Panc1 (cell line): Measurements from ENCODE around the gene SMPD4. TPM values are rescaled to one million over a fixed set of nuclear protein-coding genes. Genes with fewer than 3 reads are reported as not detected.
"Not testable (repeated sequence)": the region's sequence is repeated elsewhere in the genome, so short reads cannot be mapped to it uniquely, and the experiment has no call there.

ENCODE experiments used
- ATAC-seq: fragments of 200-7000 bp; cut with Tn5 transposase; 2 replicates; pipeline ENCODE4 v1.9.1; 2020; ENCODE audit warnings: mild to moderate bottlenecking, moderate library complexity
- BruUV-seq: library from RNA; stranded (reverse); fragments of 400-500 nt; replicated peaks from 2 replicates; lab custom pipeline; 2021; lab: Mats Ljungman, UMichigan
- CTCF ChIA-PET: fragments of 300-600 bp; sonication (Branson Sonifier 250); formaldehyde crosslinking; loops from one replicate; lab custom pipeline; 2022; ENCODE audit warnings: antibody characterized with exemption; lab: Charles Lee
- POLR2A ChIA-PET: fragments of 300-600 bp; sonication (Branson Sonifier 250); formaldehyde crosslinking; loops from one replicate; lab custom pipeline; 2022; ENCODE audit warnings: antibody characterized with exemption; lab: Charles Lee
- DNase-seq: peaks from one replicate; pipeline ENCODE4 v3.0.0-alpha.2; 2010; ENCODE audit warnings: low read depth, low spot score
- H3K27ac ChIP-seq: 2 replicates; pipeline ENCODE4 v1.5.1; 2011; ENCODE audit warnings: mild to moderate bottlenecking, low read length, inconsistent platforms
- H3K27me3 ChIP-seq: fragments of 200-500 bp; sonication (Bioruptor generic); 2 replicates; pipeline ENCODE4 v1.6.0; 2014; ENCODE audit warnings: low read length, inconsistent platforms; ENCODE audit not compliant: control insufficient read depth, insufficient read depth
- H3K36me3 ChIP-seq: fragments of 200-500 bp; sonication (Bioruptor generic); 2 replicates; pipeline ENCODE4 v1.5.1; 2014; ENCODE audit warnings: inconsistent platforms, mild to moderate bottlenecking, low read length, moderate library complexity; ENCODE audit not compliant: control insufficient read depth, insufficient read depth
- H3K4me1 ChIP-seq: 2 replicates; pipeline ENCODE4 v1.5.1; 2011; ENCODE audit warnings: inconsistent platforms, mild to moderate bottlenecking, low read length, moderate library complexity; ENCODE audit not compliant: control insufficient read depth, insufficient read depth
- H3K4me3 ChIP-seq, 2 experiments: 2 replicates each; pipeline ENCODE4 v1.5.1; 2011 to 2012; ENCODE audit warnings: low read depth in 2 of 2, low read length in 2 of 2, mild to moderate bottlenecking in 2 of 2, inconsistent platforms in 1 of 2, moderate library complexity in 1 of 2
- H3K9me3 ChIP-seq: fragments of 200-500 bp; sonication (Bioruptor generic); 2 replicates; pipeline ENCODE4 v1.5.1; 2014; ENCODE audit warnings: low read depth, mild to moderate bottlenecking, inconsistent platforms, low read length, moderate library complexity; ENCODE audit not compliant: control insufficient read depth, insufficient read depth
- CTCF ChIP-seq: fragments of 450-650 bp; IDR thresholded peaks from 2 replicates; pipeline ENCODE4 v1.5.1; 2017; ENCODE audit warnings: mild to moderate bottlenecking
- POLR2AphosphoS5 ChIP-seq: IDR thresholded peaks from 2 replicates; pipeline ENCODE4 v1.6.1; 2012; ENCODE audit warnings: mild to moderate bottlenecking, low read depth, low read length, moderate library complexity
- REST ChIP-seq, 2 experiments: IDR thresholded peaks; 2 replicates each; pipeline ENCODE4 v1.6.1; 2011 to 2012; ENCODE audit warnings: low read depth in 2 of 2, control low read depth in 1 of 2, low read length in 1 of 2, mild to moderate bottlenecking in 1 of 2, moderate library complexity in 1 of 2; ENCODE audit not compliant: insufficient read depth in 1 of 2
- SIN3A ChIP-seq: IDR thresholded peaks from 2 replicates; pipeline ENCODE4 v1.6.1; 2012; ENCODE audit warnings: low read depth, mild to moderate bottlenecking, low read length, moderate library complexity, borderline replicate concordance; ENCODE audit not compliant: insufficient read depth
- TCF7L2 ChIP-seq: IDR thresholded peaks from 2 replicates; pipeline ENCODE4 v1.6.1; 2011; ENCODE audit warnings: mild to moderate bottlenecking, low read depth, low read length, inconsistent platforms
- in situ Hi-C: cut with HindIII; loops from 2 replicates; pipeline ENCODE4 v1.10.0; 2016; ENCODE audit warnings: low sequenced_read_pairs, low pct_unique_long_range_greater_than_20kb
- intact Hi-C: fragments of 100-400 bp; cut with micrococcal nuclease; formaldehyde crosslinking; loops from one replicate; pipeline ENCODE4 v1.10.0; 2022; ENCODE audit not compliant: unreplicated experiment
- total RNA-seq: library from RNA; stranded (reverse); gene quantifications from one replicate; pipeline ENCODE4 v1.2.1, GENCODE V29; 2021; ENCODE audit not compliant: unreplicated experiment

SMPD4 gene
- total RNA-seq, 1 experiment from 2014 or later, result 89.0 TPM

DNA sequence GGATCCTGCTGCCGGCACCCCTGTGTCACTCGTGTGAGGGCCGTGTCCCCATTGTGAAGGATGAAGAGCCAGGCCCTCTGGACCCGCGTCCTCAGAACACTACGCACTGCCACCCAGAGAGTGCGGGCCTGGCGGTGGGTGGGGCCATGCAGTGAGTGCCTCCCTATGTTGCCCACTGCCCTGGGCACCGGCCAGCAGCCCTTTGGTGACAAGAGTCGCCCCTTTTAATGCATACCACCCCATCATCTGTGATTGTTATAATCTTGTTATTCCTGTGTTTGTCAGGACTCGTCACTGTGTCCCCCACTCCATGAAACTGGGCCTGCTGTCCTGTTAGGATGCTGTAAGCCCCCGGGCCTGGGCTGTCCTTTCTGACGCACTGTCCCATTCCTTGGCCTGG, 43.1 kb downstream of the SMPD4 start:
- intact Hi-C loops, DNase-seq, ATAC-seq, H3K36me3 ChIP-seq, H3K9me3 ChIP-seq, POLR2A ChIA-PET, H3K4me3 ChIP-seq, in situ Hi-C loops, H3K4me1 ChIP-seq, CTCF ChIA-PET, BruUV-seq, H3K27me3 ChIP-seq, H3K27ac ChIP-seq: not testable (repeated sequence)

GRCh38 chr2:130137118-130137517, 44.3 kb downstream of the SMPD4 start:
- H3K9me3 ChIP-seq, in situ Hi-C loops, ATAC-seq, CTCF ChIA-PET, H3K27me3 ChIP-seq, H3K27ac ChIP-seq, H3K4me3 ChIP-seq, H3K36me3 ChIP-seq, DNase-seq, intact Hi-C loops, BruUV-seq, H3K4me1 ChIP-seq, POLR2A ChIA-PET: not testable (repeated sequence)

GRCh38 chr2:130136546-130136945, 44.9 kb downstream of the SMPD4 start:
- CTCF ChIA-PET, in situ Hi-C loops, POLR2A ChIA-PET: not testable (repeated sequence)

DNA sequence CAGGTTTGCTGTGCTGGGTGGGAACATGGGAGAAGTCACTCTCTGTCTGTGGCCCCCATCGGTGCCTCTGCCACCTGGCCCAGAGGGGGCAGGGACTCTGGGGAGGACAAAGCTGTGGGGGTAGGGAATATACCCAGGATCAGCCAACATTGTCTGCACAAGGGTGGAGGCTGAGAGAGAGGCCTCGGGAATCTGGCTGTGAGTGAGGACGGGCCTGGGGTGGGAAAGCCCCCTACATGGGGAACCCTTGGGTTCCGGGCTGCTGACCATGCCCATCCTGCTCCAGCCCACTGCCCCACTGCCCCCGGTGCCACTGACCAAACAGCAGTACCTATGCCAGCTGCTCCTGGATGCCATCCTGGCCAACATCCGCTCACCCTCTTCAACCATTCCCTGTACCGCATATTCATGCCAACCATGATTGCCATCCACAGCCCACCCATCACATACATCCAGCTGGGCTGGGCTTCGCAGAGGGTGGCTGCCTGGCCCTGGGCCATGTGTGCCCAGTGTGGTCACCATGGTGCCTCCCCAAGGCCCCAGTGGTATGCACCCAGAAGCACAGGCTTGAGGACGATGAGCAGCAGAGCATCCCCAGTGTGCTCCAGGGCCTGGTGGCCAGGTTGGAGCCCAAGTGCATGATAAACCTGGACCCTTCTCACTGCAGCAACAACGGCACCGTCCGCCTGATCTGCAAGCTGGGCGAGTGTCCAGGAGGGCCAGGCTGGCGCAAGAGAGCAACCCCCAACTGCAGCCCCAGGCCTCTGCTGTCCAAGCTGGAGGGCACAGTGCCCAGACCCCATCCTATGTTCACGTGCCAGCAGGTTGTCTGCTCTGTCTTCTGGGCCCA, 45.5 kb downstream of the SMPD4 start:
- ATAC-seq (no peak), DNase-seq (no peak)
- no peak overlapping the region for H3K4me3 ChIP-seq
- in situ Hi-C loops, result no loop called here
- no peaks in the 10 kb centered on the region for H3K36me3 ChIP-seq
- no peaks in the 10 kb centered on the region for H3K9me3 ChIP-seq
- TF ChIP-seq POLR2AphosphoS5 (no peak), CTCF (no peak), TCF7L2 (no peak), SIN3A (no peak), REST (IDR thresholded peaks at IDR 0.05; ENCODE audit: insufficient read depth in 1 of 2, low read depth in 2 of 2, low read length in 1 of 2) (no peak)
- ChIA-PET CTCF (no interaction called here), POLR2A (no interaction called here)
- no peaks in the 10 kb centered on the region for H3K27me3 ChIP-seq
- H3K27ac ChIP-seq, result no peak overlapping the region
- intact Hi-C loops, result no loop called here
- no peaks in the 10 kb centered on the region for H3K4me1 ChIP-seq
- no TSS peak for BruUV-seq

More at GRCh38 chr2:130136546-130136945, 44.9 kb downstream of the SMPD4 start:
- H3K27me3 ChIP-seq, H3K4me3 ChIP-seq, H3K9me3 ChIP-seq, BruUV-seq, ATAC-seq, H3K4me1 ChIP-seq, DNase-seq, intact Hi-C loops, H3K36me3 ChIP-seq, H3K27ac ChIP-seq: not testable (repeated sequence)

GRCh38 chr2:130129120-130129829, 52.1 kb downstream of the SMPD4 start, which contains the start of gene POTEF:
TSS of gene POTEF (minus strand) at chr2:130129222. CDS start at chr2:130120515, 8,707 bp downstream.
- H3K27ac ChIP-seq, DNase-seq, CTCF ChIA-PET, H3K27me3 ChIP-seq, H3K9me3 ChIP-seq, H3K36me3 ChIP-seq, in situ Hi-C loops, intact Hi-C loops, POLR2A ChIA-PET, BruUV-seq, H3K4me1 ChIP-seq: not testable (repeated sequence)
- peak; percentile 88 for ATAC-seq
- H3K4me3 ChIP-seq, result peak within 1 kb of the TSS; percentile 45 to 56
